ENCODE results near the gene NPAS3.

The NPAS3 gene

DNA sequence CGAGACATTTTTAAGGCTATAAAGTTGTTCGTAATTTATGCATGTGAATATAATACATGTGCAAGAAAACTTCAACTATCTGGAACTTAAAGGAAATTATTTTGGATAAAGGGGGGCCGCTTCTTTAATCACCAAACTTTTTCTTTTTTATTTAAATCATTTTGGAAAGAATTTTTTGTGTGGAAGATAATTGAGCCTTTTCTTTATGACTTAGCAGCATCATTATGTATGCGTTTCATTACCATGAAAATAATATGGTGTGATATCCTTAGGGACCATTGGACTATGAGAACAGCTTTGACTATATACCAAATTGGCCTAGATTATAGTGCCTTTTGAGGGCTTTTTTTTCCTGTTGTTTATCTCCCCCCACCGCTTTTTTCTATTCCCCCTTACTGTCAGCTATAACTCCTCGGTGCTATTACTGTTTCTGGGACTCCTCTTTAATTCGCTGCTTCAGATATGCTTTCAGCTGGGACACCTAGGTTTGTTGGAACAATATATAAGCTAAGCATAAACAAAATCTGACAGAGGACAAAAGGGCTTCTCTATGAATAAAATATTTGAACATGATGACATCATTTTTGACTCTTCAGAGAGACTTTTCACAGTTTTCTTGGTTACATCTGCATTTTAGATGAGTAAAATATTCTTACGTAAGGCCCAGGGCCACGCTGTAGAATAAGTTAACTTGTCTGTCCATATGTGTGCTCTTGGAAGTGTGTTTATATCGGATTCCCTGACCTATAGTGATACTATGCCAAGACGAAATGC lies 392.7 kb downstream of the NPAS3 start:
- H3K4me3 ChIP-seq (ENCODE audit: control insufficient read depth, low read depth, low read length) = no peak overlapping the region
- TF ChIP-seq CTCF (IDR thresholded peaks at IDR 0.05; ENCODE audit: control insufficient read depth, insufficient read depth, low read depth, low read length, missing control alignments) = no peak
- no peak for DNase-seq (ENCODE audit: low read depth)

DNA sequence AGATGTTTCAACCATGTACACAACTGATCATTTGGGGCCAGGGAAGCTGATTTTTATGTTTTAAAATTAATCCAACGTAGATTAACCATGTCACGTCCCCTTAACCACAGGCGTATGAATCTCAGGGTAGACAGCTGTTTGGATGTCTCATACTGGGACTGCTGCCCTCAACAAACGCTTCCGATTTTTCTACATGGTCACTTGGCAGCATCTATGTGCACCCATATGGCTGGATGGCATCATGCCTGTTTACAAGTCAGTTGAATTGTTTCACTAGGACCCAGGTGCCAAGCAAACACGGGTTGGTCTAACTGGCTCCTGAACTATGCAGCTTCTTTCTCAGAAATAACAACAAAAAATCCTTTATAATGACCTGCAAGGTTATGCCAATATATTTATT lies 393.8 kb downstream of the NPAS3 start:
- DNase-seq (ENCODE audit: low read depth) = no peak
- no peak overlapping the region for H3K4me3 ChIP-seq (ENCODE audit: control insufficient read depth, low read depth, low read length)
- TF ChIP-seq CTCF (IDR thresholded peaks at IDR 0.05; ENCODE audit: control insufficient read depth, insufficient read depth, low read depth, low read length, missing control alignments) = no peak

- DNase-seq (ENCODE audit: low read depth) = no peak
- no peak overlapping the region for H3K4me3 ChIP-seq (ENCODE audit: control insufficient read depth, low read depth, low read length)
- TF ChIP-seq CTCF (IDR thresholded peaks at IDR 0.05; ENCODE audit: control insufficient read depth, insufficient read depth, low read depth, low read length, missing control alignments) = no peak
These were observed 396.7 kb downstream of the NPAS3 start for GRCh38 chr14:33335366-33335765.

DNA sequence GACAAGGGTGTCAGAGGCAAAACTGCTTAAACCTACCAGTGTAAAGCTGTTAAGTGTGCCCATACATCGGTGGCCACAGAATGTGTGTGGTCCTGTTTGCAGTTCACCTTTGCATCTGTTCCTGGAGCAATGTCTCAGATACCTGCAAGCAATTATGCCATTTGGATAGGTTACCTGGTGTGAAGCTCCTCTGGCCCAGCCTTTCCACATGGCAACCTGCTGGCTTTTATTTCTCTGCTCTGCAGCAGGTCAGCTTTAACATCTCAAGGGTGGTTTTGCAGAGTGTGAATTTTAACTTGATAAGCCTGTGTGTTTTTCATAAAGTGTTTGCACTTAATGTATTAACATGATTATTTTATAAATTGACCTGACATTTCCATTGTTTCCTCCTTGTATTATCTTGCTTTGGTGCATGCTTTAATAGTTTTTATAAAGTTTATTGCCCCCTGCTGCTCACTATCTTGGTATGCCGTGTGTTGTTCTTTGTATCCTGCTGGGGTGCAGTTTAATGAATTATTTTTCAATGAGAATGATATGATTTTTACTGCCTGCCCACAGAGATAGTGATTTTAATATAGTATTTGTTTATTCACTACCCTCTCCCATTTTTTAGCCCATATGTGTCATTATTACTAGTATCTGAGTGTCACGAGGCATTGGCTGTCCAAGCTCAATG lies 403.8 kb downstream of the NPAS3 start:
- no peak for TF ChIP-seq CTCF (IDR thresholded peaks at IDR 0.05; ENCODE audit: control insufficient read depth, insufficient read depth, low read depth, low read length, missing control alignments)
- DNase-seq (ENCODE audit: low read depth) = no peak
- no peak overlapping the region for H3K4me3 ChIP-seq (ENCODE audit: control insufficient read depth, low read depth, low read length)

GRCh38 chr14:33343016-33343415 lies 404.3 kb downstream of the NPAS3 start:
- no peak overlapping the region for H3K4me3 ChIP-seq (ENCODE audit: control insufficient read depth, low read depth, low read length)
- DNase-seq (ENCODE audit: low read depth) = no peak
- TF ChIP-seq CTCF (IDR thresholded peaks at IDR 0.05; ENCODE audit: control insufficient read depth, insufficient read depth, low read depth, low read length, missing control alignments) = no peak

DNA sequence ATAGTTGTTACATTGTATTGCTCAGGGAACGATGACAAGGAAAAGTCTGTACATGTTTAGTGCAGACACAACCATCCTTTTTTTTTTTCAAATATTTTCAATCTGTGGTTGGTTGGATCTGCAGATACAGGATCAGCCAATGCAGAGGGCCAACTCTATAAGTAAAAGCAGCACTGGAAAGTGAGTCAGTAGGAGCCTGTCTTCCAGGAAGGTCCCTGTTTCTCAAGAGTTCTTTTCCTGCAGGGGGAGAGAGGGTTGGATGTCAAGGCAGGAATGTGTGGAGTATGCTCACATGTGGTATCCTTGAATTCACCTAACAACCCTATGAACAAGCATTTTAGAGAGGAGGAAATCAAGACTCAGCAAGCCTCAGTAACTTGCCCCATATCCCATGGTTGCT lies 409.1 kb downstream of the NPAS3 start:
- no peak overlapping the region for H3K4me3 ChIP-seq (ENCODE audit: control insufficient read depth, low read depth, low read length)
- DNase-seq (ENCODE audit: low read depth) = no peak
- TF ChIP-seq CTCF (IDR thresholded peaks at IDR 0.05; ENCODE audit: control insufficient read depth, insufficient read depth, low read depth, low read length, missing control alignments) = no peak

Measured in AG09309 (cell line).